Fibroblast of the conjunctiva (primary cell): ENCODE results near the gene FOXP4.

Source experiments
- DNase-seq: peaks from one replicate; pipeline ENCODE4 v3.0.0-alpha.2; 2010; ENCODE audit warnings: low read depth

FOXP4 gene

GRCh38 chr6:41630069-41630468 is 83.9 kb downstream of the FOXP4 start:
- no peak for DNase-seq

DNA sequence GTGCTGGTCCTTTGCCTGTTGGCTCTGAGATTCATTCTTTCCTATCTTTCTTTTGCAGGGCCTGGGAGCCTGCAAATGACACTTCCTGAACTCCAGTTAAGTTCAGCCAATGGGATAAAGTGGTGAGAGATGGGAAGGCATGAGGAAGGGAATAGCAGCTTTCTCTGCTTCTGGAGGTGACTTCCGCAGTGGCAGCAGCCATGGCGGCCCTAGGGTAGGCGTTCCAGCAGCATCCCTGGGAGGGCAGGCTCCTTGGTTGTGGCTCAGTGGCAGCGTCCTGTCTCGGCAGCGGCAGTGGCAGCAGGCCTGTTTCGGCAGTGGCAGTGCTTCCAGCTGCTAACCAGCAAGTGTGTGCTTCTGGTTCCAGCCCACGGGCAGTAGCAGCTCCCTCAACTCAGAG is 84.8 kb downstream of the FOXP4 start:
- DNase-seq = no peak

DNA sequence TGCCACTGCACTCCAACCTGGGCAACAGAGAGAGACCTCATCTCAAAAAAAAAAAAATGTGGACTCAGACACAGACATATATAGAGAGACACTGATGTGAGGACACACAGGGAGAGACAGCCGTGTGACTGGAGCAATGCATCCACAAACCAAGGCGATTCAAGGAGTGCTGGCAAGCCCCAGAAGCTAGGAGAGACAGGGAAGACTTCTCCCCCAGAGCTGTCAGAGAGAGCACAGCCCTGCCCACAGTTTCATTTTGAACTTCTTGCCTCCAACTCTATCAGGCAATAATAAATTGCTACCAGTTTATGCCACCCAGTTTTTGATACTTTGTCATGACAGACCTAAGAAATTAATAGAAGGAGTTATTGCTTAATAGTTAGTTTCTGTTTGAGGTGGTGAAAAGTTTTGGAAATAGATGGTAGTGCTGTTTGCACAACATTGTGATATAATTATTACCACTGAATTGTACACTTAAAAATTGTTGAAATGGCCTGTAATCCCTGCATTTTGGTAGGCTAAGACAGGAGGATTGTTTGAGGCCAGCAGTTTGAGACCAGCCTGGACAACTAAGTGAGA is 87.0 kb downstream of the FOXP4 start:
- no peak for DNase-seq

DNA sequence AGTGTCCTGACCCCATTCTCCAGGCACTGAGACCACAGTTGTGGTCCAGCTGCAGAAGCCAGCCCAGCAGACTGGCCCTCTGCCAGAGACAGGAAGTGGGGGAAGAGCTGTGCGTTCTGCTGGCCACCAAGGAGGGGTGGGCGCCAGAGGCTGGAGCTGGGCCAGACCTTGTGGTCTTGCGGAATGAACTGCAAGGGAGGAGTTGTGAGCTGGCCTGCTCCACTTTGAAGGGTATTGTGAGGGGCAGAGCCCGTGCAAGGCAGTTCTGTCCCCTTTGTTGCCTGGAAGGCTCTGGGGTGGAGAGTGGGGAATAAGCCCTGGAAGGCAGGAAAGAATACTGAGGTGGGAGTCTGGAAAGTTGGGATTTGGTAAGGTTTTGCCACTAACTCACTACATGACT is 88.5 kb downstream of the FOXP4 start:
- DNase-seq = no peak

- DNase-seq = no peak
Measured at GRCh38 chr6:41635365-41635764, 89.2 kb downstream of the FOXP4 start.

- DNase-seq = no peak
Measured at GRCh38 chr6:41636833-41637193, 90.6 kb downstream of the FOXP4 start.

DNA sequence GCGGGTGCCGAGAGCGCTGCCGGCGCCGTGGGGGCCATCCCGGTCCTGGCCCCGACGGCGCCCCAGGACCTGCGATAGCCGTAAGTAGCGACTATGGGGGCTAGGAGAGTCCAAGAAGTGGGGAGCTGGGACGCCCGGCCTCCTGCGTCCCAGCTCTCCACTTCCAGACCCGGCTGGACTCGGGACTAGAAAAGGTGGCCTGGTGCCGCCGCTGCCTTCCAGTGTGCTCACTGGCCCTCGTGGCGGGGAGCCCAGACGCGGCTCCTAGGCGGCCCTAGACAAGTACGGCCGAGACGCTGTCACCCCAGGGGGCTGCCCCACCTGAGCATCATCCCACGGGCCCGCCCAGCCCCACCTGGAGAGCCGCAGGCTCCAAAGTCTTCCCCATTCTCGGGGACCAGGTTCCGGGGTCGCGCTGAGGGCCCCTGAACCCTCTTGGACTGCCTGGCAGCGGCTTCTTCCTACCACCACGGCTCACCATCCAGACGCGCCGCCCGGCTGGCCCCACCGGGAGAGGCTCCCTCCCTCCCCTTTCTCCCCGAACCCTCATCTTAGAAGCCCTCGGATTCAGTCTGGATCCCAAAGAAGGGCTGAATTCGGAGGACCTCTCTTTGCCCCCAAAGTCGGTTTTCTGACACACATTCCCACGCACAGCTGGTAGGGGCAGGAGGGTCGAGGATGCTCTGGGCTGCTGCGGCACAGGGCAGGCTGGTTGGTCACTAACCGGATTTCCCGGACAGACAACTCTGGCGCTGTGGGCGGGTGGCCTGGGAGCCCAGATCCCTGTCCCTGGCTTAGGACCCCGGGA is 91.2 kb downstream of the FOXP4 start:
- no peak for DNase-seq

GRCh38 chr6:41638002-41638934 is 92.1 kb downstream of the FOXP4 start, which contains the start of gene MDFI:
Gene MDFI, plus strand, starts transcription at chr6:41638468. Its CDS starts 282 bp downstream, at chr6:41638750.
- no peak for DNase-seq

GRCh38 chr6:41638935-41639808 is 93.0 kb downstream of the FOXP4 start:
- DNase-seq = no peak

GRCh38 chr6:41639809-41640371 is 93.7 kb downstream of the FOXP4 start:
- DNase-seq = no peak

DNA sequence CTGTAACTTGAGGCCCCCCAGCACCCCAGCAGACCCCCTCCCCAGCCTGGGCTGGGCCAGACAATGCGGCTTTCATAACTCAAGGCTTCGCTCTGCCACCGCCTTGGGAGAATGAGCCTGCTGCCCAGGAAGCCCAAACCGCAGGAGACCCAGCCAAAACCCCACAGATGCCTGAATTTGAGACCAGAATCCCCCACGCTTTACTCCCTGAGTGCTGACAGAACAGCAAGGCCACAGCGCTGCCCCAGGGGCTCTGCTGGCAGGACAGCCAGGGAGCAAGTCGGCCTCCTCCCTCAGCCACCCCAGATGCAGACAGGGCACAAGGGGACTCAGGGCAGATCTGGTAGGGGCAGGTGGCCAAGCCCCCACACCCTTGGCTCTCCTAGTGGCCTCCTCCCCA is 94.2 kb downstream of the FOXP4 start:
- no peak for DNase-seq

- no peak for DNase-seq
Measured at GRCh38 chr6:41641352-41641925, 95.3 kb downstream of the FOXP4 start.

DNA sequence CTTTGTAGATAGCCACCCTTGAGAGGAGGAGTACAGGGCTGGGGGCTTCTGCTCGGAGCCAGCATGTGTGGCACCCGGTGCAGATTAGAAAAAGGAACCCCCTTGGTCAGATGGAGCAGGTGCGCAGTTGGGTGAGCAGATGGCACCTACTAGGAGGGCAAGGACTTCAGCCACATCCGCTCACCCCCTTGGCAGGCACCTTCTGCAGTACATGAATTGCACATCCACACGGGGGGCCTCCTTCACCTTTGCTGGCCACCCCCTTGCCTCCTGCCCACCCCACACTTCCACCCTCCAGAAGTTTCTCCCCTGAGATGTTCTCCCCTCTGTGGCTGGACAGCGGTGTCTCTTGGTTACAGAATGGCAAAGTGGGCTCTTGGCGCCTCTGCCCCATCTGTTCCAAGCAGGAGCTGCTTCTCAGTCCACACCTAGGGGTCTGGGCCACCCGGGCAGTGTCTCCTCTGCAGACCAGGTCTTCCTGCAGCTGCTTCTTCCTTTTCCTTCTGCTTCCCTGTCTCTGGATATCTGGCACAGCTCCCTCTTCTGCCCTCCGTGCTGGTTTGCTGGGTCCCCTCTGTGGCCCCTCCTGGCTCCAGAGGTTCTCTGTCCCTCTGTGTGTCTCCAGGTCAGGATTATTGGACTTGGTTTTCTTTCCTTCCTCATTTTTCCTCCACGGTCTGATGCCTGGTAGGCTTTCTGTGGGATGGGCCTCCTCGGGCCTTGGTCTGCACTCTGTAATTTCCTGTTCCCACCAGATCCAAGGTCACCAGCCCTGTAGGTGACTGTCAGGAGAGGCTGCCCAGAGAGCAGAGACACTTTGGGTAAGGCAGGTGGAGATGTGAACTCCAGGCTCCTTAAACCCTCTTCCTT is 96.1 kb downstream of the FOXP4 start:
- no peak for DNase-seq

GRCh38 chr6:41642960-41643898 is 97.0 kb downstream of the FOXP4 start:
- DNase-seq = no peak

DNA sequence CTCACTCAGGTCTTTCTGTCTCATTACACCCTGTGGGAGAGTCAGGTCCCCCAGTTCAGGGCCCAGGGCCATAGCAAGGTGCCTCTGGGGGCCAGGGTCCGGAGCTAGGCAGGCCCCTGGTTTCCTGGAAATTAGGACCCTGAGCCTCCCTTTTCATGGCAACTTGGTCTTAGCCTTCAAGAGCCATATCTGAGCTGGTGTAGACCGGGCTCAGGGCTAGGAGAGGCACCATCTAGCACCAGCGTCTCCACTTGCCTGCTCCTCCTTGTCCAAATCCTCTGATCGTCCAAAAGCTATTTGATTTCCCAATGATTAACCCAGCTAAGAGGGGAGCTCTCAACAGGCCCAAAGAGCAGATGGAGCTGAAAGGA is 97.7 kb downstream of the FOXP4 start:
- no peak for DNase-seq

GRCh38 chr6:41644297-41644879 is 98.2 kb downstream of the FOXP4 start:
- no peak for DNase-seq

GRCh38 chr6:41645007-41645618 is 98.9 kb downstream of the FOXP4 start:
- no peak for DNase-seq
